ENCODE data around the gene PGM5.

Gene PGM5

DNA sequence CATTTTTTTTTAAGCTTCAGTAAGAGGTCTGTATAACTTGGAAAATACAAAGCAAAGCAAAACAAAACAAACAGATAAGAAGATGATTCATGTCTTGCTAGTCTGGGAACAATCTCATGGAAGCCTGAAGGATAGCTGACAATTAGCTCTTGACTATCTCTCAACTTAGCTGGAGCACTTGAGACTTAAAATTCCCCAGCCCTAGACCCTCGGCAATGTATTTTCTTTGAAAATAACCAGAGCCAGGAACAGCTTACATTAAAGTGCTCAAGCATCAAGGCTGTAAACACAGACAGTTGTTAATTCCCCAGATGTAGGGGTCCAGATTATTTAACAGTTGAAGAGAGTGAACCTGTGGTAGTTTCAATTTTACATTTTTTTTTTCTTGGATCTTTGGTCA, 101.4 kb downstream of the PGM5 start:
- H3K36me3 ChIP-seq (ENCODE audit: control insufficient read depth in 2 of 2, insufficient read depth in 1 of 2, low read length in 2 of 2), result no peaks in the 10 kb centered on the region
- no peaks in the 10 kb centered on the region for H3K9me3 ChIP-seq (ENCODE audit: control insufficient read depth, insufficient read depth, low read depth, low read length)
- no peak for TF ChIP-seq ZNF654 (tag by site-specific recombination; IDR thresholded peaks at IDR 0.05; ENCODE audit: low read depth)
- TF ChIP-seq GLI4 (tag by site-specific recombination; IDR thresholded peaks at IDR 0.05), result no peak
- TF ChIP-seq PRDM2 (tag by site-specific recombination; IDR thresholded peaks at IDR 0.05; ENCODE audit: borderline replicate concordance), result no peak
- TF ChIP-seq ZNF510 (tag by site-specific recombination; IDR thresholded peaks at IDR 0.05; ENCODE audit: insufficient replicate concordance), result no peak
- TF ChIP-seq, protein P1, sequence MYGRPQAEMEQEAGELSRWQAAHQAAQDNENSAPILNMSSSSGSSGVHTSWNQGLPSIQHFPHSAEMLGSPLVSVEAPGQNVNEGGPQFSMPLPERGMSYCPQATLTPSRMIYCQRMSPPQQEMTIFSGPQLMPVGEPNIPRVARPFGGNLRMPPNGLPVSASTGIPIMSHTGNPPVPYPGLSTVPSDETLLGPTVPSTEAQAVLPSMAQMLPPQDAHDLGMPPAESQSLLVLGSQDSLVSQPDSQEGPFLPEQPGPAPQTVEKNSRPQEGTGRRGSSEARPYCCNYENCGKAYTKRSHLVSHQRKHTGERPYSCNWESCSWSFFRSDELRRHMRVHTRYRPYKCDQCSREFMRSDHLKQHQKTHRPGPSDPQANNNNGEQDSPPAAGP (tag by site-specific recombination; IDR thresholded peaks at IDR 0.05), result no peak
- no peak overlapping the region for H3K27ac ChIP-seq (ENCODE audit: extremely low read depth, low read depth, low read length)
- ChIA-PET CTCF (interaction anchor here (0.8 kb wide), 1 partner anchor 16 kb away, joined by 4 read pairs; no protein-coding TSS in a partner anchor), POLR2A (no interaction called here)
- no peaks in the 10 kb centered on the region for H3K4me1 ChIP-seq (ENCODE audit: control insufficient read depth, insufficient read depth, low read length)
- H3K4me3 ChIP-seq (ENCODE audit: low read depth, low read length), result no peak overlapping the region

GRCh38 chr9:68458918-68459317, 102.5 kb downstream of the PGM5 start:
- Histone ChIP-seq H3K36me3 (ENCODE audit: control insufficient read depth in 2 of 2, insufficient read depth in 1 of 2, low read length in 2 of 2) (no peaks in the 10 kb centered on the region), H3K4me3 (ENCODE audit: low read depth, low read length) (no peak overlapping the region), H3K4me1 (ENCODE audit: control insufficient read depth, insufficient read depth, low read length) (no peaks in the 10 kb centered on the region), H3K27ac (ENCODE audit: extremely low read depth, low read depth, low read length) (no peak overlapping the region), H3K9me3 (ENCODE audit: control insufficient read depth, insufficient read depth, low read depth, low read length) (no peaks in the 10 kb centered on the region)
- POLR2A ChIA-PET, result no interaction called here
- TF ChIP-seq YY1 (tag by site-specific recombination; IDR thresholded peaks at IDR 0.05) (no peak), ZNF132 (tag by site-specific recombination; IDR thresholded peaks at IDR 0.05; ENCODE audit: borderline replicate concordance) (no peak), ZNF76 (tag by site-specific recombination; IDR thresholded peaks at IDR 0.05; ENCODE audit: borderline replicate concordance, low read depth) (no peak), REPIN1 (tag by site-specific recombination; IDR thresholded peaks at IDR 0.05; ENCODE audit: low read depth) (no peak), SALL2 (tag by site-specific recombination; IDR thresholded peaks at IDR 0.05; ENCODE audit: borderline replicate concordance) (no peak), ZIC2 (tag by site-specific recombination; IDR thresholded peaks at IDR 0.05) (no peak), ZBTB21 (tag by site-specific recombination; IDR thresholded peaks at IDR 0.05) (no peak)
- TF ChIP-seq, protein P2, sequence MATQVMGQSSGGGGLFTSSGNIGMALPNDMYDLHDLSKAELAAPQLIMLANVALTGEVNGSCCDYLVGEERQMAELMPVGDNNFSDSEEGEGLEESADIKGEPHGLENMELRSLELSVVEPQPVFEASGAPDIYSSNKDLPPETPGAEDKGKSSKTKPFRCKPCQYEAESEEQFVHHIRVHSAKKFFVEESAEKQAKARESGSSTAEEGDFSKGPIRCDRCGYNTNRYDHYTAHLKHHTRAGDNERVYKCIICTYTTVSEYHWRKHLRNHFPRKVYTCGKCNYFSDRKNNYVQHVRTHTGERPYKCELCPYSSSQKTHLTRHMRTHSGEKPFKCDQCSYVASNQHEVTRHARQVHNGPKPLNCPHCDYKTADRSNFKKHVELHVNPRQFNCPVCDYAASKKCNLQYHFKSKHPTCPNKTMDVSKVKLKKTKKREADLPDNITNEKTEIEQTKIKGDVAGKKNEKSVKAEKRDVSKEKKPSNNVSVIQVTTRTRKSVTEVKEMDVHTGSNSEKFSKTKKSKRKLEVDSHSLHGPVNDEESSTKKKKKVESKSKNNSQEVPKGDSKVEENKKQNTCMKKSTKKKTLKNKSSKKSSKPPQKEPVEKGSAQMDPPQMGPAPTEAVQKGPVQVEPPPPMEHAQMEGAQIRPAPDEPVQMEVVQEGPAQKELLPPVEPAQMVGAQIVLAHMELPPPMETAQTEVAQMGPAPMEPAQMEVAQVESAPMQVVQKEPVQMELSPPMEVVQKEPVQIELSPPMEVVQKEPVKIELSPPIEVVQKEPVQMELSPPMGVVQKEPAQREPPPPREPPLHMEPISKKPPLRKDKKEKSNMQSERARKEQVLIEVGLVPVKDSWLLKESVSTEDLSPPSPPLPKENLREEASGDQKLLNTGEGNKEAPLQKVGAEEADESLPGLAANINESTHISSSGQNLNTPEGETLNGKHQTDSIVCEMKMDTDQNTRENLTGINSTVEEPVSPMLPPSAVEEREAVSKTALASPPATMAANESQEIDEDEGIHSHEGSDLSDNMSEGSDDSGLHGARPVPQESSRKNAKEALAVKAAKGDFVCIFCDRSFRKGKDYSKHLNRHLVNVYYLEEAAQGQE (tag by site-specific recombination; IDR thresholded peaks at IDR 0.05), result no peak
- TF ChIP-seq, protein P3, sequence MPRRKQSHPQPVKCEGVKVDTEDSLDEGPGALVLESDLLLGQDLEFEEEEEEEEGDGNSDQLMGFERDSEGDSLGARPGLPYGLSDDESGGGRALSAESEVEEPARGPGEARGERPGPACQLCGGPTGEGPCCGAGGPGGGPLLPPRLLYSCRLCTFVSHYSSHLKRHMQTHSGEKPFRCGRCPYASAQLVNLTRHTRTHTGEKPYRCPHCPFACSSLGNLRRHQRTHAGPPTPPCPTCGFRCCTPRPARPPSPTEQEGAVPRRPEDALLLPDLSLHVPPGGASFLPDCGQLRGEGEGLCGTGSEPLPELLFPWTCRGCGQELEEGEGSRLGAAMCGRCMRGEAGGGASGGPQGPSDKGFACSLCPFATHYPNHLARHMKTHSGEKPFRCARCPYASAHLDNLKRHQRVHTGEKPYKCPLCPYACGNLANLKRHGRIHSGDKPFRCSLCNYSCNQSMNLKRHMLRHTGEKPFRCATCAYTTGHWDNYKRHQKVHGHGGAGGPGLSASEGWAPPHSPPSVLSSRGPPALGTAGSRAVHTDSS (tag by site-specific recombination; IDR thresholded peaks at IDR 0.05), result no peak
- CTCF ChIA-PET, result interaction anchor here (0.6 kb wide), 1 partner anchor 539 kb away, joined by 6 read pairs; no protein-coding TSS in a partner anchor
